NB4 (cell line): ENCODE results near the gene CEP68.

Experiments
- POLR2A ChIP-seq: IDR thresholded peaks from 2 replicates; pipeline ENCODE4 v1.6.1; 2011; ENCODE audit warnings: mild to moderate bottlenecking; ENCODE audit not compliant: insufficient read length; ENCODE audit errors: extremely low read depth
- TF ChIP-seq, protein P1 (sequence below): IDR thresholded peaks from one replicate; pipeline ENCODE4 v1.5.1; 2012; ENCODE audit warnings: low read depth, low read length

- TF ChIP-seq POLR2A = no peak
- TF ChIP-seq, protein P1, sequence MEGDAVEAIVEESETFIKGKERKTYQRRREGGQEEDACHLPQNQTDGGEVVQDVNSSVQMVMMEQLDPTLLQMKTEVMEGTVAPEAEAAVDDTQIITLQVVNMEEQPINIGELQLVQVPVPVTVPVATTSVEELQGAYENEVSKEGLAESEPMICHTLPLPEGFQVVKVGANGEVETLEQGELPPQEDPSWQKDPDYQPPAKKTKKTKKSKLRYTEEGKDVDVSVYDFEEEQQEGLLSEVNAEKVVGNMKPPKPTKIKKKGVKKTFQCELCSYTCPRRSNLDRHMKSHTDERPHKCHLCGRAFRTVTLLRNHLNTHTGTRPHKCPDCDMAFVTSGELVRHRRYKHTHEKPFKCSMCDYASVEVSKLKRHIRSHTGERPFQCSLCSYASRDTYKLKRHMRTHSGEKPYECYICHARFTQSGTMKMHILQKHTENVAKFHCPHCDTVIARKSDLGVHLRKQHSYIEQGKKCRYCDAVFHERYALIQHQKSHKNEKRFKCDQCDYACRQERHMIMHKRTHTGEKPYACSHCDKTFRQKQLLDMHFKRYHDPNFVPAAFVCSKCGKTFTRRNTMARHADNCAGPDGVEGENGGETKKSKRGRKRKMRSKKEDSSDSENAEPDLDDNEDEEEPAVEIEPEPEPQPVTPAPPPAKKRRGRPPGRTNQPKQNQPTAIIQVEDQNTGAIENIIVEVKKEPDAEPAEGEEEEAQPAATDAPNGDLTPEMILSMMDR = no peak
Observed at GRCh38 chr2:65128297-65129190, 72.3 kb downstream of the CEP68 start.
